Measurements from ENCODE around the gene MED27.

DNA sequence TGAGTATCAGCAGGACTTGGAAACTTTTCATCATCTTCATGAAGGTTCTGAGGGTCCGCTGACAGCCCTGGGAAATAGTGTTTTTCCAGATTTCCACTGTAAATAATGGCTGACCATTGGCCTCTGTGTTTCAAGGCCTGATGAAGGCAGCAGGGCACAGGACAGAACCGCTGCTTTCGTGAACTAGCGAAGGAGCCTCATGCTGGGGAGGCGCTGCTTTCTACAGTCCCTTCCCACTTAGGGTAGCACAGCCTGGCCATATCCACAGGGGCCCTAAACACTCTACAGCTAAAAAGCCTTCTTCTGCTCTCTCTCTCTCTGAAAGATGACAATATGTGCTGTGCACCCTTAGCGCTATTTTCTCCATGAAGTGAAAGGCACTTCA is 118.2 kb downstream of the MED27 start:
- TF ChIP-seq ZNF362 (CRISPR knock-in tag; IDR thresholded peaks at IDR 0.05; ENCODE audit: borderline replicate concordance) (no peak), PRMT3 (CRISPR knock-in tag; IDR thresholded peaks at IDR 0.05; ENCODE audit: borderline replicate concordance, low read depth) (no peak), ZBTB33 (CRISPR knock-in tag; IDR thresholded peaks at IDR 0.05) (no peak), AHR (CRISPR knock-in tag; IDR thresholded peaks at IDR 0.05) (no peak), RELA (CRISPR knock-in tag; IDR thresholded peaks at IDR 0.05) (no peak), FOXK2 (IDR thresholded peaks at IDR 0.05) (no peak), POLR2A (IDR thresholded peaks at IDR 0.05; ENCODE audit: insufficient read depth in 1 of 2, low read depth in 2 of 2, low read length in 2 of 2) (no peak), ZSCAN29 (CRISPR knock-in tag; conservative IDR thresholded peaks at IDR 0.05) (no peak), ERF (CRISPR knock-in tag; IDR thresholded peaks at IDR 0.05) (no peak), ZNF549 (CRISPR knock-in tag; IDR thresholded peaks at IDR 0.05) (no peak), HES4 (CRISPR knock-in tag; IDR thresholded peaks at IDR 0.05; ENCODE audit: borderline replicate concordance) (no peak)
- TF ChIP-seq, protein P1, sequence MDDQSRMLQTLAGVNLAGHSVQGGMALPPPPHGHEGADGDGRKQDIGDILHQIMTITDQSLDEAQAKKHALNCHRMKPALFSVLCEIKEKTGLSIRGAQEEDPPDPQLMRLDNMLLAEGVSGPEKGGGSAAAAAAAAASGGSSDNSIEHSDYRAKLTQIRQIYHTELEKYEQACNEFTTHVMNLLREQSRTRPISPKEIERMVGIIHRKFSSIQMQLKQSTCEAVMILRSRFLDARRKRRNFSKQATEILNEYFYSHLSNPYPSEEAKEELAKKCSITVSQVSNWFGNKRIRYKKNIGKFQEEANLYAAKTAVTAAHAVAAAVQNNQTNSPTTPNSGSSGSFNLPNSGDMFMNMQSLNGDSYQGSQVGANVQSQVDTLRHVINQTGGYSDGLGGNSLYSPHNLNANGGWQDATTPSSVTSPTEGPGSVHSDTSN (CRISPR knock-in tag; IDR thresholded peaks at IDR 0.05; ENCODE audit: borderline replicate concordance), result no peak
- TF ChIP-seq, protein P2, sequence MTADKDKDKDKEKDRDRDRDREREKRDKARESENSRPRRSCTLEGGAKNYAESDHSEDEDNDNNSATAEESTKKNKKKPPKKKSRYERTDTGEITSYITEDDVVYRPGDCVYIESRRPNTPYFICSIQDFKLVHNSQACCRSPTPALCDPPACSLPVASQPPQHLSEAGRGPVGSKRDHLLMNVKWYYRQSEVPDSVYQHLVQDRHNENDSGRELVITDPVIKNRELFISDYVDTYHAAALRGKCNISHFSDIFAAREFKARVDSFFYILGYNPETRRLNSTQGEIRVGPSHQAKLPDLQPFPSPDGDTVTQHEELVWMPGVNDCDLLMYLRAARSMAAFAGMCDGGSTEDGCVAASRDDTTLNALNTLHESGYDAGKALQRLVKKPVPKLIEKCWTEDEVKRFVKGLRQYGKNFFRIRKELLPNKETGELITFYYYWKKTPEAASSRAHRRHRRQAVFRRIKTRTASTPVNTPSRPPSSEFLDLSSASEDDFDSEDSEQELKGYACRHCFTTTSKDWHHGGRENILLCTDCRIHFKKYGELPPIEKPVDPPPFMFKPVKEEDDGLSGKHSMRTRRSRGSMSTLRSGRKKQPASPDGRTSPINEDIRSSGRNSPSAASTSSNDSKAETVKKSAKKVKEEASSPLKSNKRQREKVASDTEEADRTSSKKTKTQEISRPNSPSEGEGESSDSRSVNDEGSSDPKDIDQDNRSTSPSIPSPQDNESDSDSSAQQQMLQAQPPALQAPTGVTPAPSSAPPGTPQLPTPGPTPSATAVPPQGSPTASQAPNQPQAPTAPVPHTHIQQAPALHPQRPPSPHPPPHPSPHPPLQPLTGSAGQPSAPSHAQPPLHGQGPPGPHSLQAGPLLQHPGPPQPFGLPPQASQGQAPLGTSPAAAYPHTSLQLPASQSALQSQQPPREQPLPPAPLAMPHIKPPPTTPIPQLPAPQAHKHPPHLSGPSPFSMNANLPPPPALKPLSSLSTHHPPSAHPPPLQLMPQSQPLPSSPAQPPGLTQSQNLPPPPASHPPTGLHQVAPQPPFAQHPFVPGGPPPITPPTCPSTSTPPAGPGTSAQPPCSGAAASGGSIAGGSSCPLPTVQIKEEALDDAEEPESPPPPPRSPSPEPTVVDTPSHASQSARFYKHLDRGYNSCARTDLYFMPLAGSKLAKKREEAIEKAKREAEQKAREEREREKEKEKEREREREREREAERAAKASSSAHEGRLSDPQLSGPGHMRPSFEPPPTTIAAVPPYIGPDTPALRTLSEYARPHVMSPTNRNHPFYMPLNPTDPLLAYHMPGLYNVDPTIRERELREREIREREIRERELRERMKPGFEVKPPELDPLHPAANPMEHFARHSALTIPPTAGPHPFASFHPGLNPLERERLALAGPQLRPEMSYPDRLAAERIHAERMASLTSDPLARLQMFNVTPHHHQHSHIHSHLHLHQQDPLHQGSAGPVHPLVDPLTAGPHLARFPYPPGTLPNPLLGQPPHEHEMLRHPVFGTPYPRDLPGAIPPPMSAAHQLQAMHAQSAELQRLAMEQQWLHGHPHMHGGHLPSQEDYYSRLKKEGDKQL (CRISPR knock-in tag; IDR thresholded peaks at IDR 0.05; ENCODE audit: low read depth), result no peak
